HepG2 (cell line): ENCODE results near the gene TMX4.

ENCODE experiments used
- EP300 ChIP-seq, 3 experiments: sonication (generic) in 1 of 3; formaldehyde crosslinking in 1 of 3; IDR thresholded peaks; 2 replicates each; pipeline versions ENCODE4 v1.5.1 to v1.6.1; 2011 to 2020; ENCODE audit warnings: low read depth in 2 of 3, low read length in 2 of 3, borderline replicate concordance in 1 of 3, improper control_type of control experiment in 1 of 3, mild to moderate bottlenecking in 1 of 3, missing genetic modification reagents in 1 of 3, moderate library complexity in 1 of 3
- NFIC ChIP-seq: IDR thresholded peaks from 2 replicates; pipeline ENCODE4 v1.6.1; 2012; ENCODE audit warnings: mild to moderate bottlenecking, low read length, inconsistent platforms
- ZNF354B ChIP-seq: sonication (generic); formaldehyde crosslinking; IDR thresholded peaks from 2 replicates; pipeline ENCODE4 v1.8.0; 2022; ENCODE audit warnings: mild to moderate bottlenecking, missing genetic modification reagents
- ZNF607 ChIP-seq: sonication (generic); formaldehyde crosslinking; IDR thresholded peaks from 2 replicates; pipeline ENCODE4 v1.5.1; 2020; ENCODE audit warnings: missing genetic modification reagents, mild to moderate bottlenecking, borderline replicate concordance

- no peak for TF ChIP-seq ZNF354B (CRISPR knock-in tag)
- no peak for TF ChIP-seq EP300 (IDR thresholded peaks at IDR 0.05; ENCODE audit: low read depth in 2 of 2, low read length in 2 of 2)
- TF ChIP-seq EP300 (CRISPR knock-in tag; IDR thresholded peaks at IDR 0.05; ENCODE audit: borderline replicate concordance): no peak
- no peak for TF ChIP-seq NFIC
- no peak for TF ChIP-seq ZNF607 (CRISPR knock-in tag)
Measured at GRCh38 chr20:7985916-7986315, 33.6 kb downstream of the TMX4 start.
